GM12878 (cell line): Measurements from ENCODE around the gene NUDT1. TPM values are rescaled to one million over a fixed set of nuclear protein-coding genes. Genes with fewer than 3 reads are reported as not detected.

Experiments used
- CEBPZ ChIP-seq: fragments of 150-350 bp; IDR thresholded peaks from 2 replicates; pipeline ENCODE4 v1.6.1; 2016; ENCODE audit warnings: low read depth, low read length
- EP300 ChIP-seq, 2 experiments: fragments of 150-350 bp in 1 of 2; IDR thresholded peaks; 2 replicates each; pipeline ENCODE4 v1.6.1; 2011 to 2012; ENCODE audit warnings: low read depth in 2 of 2, low read length in 2 of 2, borderline replicate concordance in 1 of 2, improper control_type of control experiment in 1 of 2, inconsistent platforms in 1 of 2; ENCODE audit not compliant: control insufficient read depth in 1 of 2
- NR2C1 ChIP-seq: fragments of 450-650 bp; IDR thresholded peaks from 2 replicates; pipeline ENCODE4 v1.6.1; 2017; ENCODE audit warnings: antibody characterized with exemption, mild to moderate bottlenecking, moderate library complexity
- PAX8 ChIP-seq: fragments of 450-650 bp; IDR thresholded peaks from 2 replicates; pipeline ENCODE4 v1.6.1; 2017; ENCODE audit warnings: mild to moderate bottlenecking, moderate library complexity
- POLR2A ChIP-seq: IDR thresholded peaks from 2 replicates; pipeline ENCODE4 v1.6.1; 2011; ENCODE audit warnings: low read depth, mild to moderate bottlenecking, low read length
- PRDM15 ChIP-seq: fragments of 450-650 bp; formaldehyde crosslinking; IDR thresholded peaks from 2 replicates; pipeline ENCODE4 v1.4.0; 2020; ENCODE audit warnings: mild to moderate bottlenecking, moderate library complexity
- RELA ChIP-seq: fragments of 450-650 bp; IDR thresholded peaks from 2 replicates; pipeline ENCODE4 v1.8.0; 2014; ENCODE audit warnings: borderline replicate concordance; ENCODE audit not compliant: partially characterized antibody
- REST ChIP-seq: IDR thresholded peaks from 2 replicates; pipeline ENCODE4 v1.6.1; 2012; ENCODE audit warnings: mild to moderate bottlenecking, low read depth, low read length
- RUNX3 ChIP-seq: IDR thresholded peaks from 2 replicates; pipeline ENCODE4 v1.6.1; 2012; ENCODE audit warnings: low read length, inconsistent platforms
- ZNF622 ChIP-seq: fragments of 450-650 bp; IDR thresholded peaks from 2 replicates; pipeline ENCODE4 v1.6.1; 2017; ENCODE audit warnings: mild to moderate bottlenecking, inconsistent platforms
- polyA plus RNA-seq, 11 experiments: library from polyadenylated mRNA; depleted of rRNA in 4 of 11; unstranded in 6 of 11; stranded (reverse) in 5 of 11; fragments of >200 nt; fragmentation: Nextera tagmentation in 4 of 11; fragmentation: Illumina TruSeq in 1 of 11; extraction: Ambion mirVana in 4 of 11; extraction: Trizol in 1 of 11; gene quantifications; 1 replicate in 1 of 11; 2 replicates in 10 of 11; pipeline versions ENCODE4 v1.2.1 to v1.2.3, GENCODE V29; 2011 to 2016; ENCODE audit warnings: inconsistent platforms in 2 of 11, missing spikeins in 2 of 11, low read depth in 1 of 11
- total RNA-seq, 4 experiments: library from RNA; depleted of rRNA in 3 of 4; stranded (reverse); fragments of >200 nt in 3 of 4; fragmentation: Illumina TruSeq in 1 of 4; extraction: Trizol in 1 of 4; gene quantifications; 2 replicates each; pipeline versions ENCODE4 v1.2.1 to v1.2.3, GENCODE V29; 2013 to 2021

NUDT1 gene
- total and polyA plus RNA-seq, 10 of the 15 experiments (the other 5 are each of a cell fraction or from before 2014, with no cell fraction given) = 7.7 to 122 (median 59.2) TPM

- TF ChIP-seq PRDM15 (CRISPR knock-in tag) (no peak), RUNX3 (no peak), NR2C1 (no peak), RELA (no peak), REST (no peak), POLR2A (no peak), EP300 (IDR thresholded peaks at IDR 0.05; ENCODE audit: borderline replicate concordance in 1 of 2, control insufficient read depth in 1 of 2, low read depth in 2 of 2, low read length in 2 of 2) (no peak), CEBPZ (no peak), PAX8 (no peak), ZNF622 (no peak)
Observed at GRCh38 chr7:2217716-2218443, 24.1 kb upstream of the NUDT1 start (continued).
